Right lobe of liver (tissue), 4 donors: ENCODE data around the gene MOB1B.

ENCODE experiments used
- POLR2A ChIP-seq: fragments of 450-650 bp; IDR thresholded peaks from one replicate; pipeline ENCODE4 v1.6.1; 2017; ENCODE audit warnings: antibody characterized with exemption, mild to moderate bottlenecking
- TF ChIP-seq, protein P1 (sequence below), 4 donors: fragments of 200-600 bp in 3 of 4; fragments of 450-650 bp in 1 of 4; IDR thresholded peaks; one replicate each; pipeline versions ENCODE4 v1.5.1 to v1.8.0; 2016 to 2022; ENCODE audit warnings: antibody characterized with exemption in 4 of 4, mild to moderate bottlenecking in 2 of 4
- donor health status: DM: no; HTN: no; CAD: no.
- donor health status: DM: no; HTN: no; CAD: no.
- donor health status: DM: no; HTN: yes; CAD: no.

GRCh38 chr4:70902577-70903290 lies 565 bp downstream of the MOB1B start:
- TF ChIP-seq, protein P1, sequence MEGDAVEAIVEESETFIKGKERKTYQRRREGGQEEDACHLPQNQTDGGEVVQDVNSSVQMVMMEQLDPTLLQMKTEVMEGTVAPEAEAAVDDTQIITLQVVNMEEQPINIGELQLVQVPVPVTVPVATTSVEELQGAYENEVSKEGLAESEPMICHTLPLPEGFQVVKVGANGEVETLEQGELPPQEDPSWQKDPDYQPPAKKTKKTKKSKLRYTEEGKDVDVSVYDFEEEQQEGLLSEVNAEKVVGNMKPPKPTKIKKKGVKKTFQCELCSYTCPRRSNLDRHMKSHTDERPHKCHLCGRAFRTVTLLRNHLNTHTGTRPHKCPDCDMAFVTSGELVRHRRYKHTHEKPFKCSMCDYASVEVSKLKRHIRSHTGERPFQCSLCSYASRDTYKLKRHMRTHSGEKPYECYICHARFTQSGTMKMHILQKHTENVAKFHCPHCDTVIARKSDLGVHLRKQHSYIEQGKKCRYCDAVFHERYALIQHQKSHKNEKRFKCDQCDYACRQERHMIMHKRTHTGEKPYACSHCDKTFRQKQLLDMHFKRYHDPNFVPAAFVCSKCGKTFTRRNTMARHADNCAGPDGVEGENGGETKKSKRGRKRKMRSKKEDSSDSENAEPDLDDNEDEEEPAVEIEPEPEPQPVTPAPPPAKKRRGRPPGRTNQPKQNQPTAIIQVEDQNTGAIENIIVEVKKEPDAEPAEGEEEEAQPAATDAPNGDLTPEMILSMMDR (IDR thresholded peaks at IDR 0.05), result no peak
- TF ChIP-seq POLR2A, result no peak
